OCI-LY1 (cell line): ENCODE results near the gene RAD51B.

Source experiments
- EZH2 ChIP-seq: fragments of 200-600 bp; sonication (generic), shearing (Covaris generic); IDR thresholded peaks from 2 replicates; pipeline ENCODE4 v1.8.0; 2017; ENCODE audit warnings: borderline replicate concordance, mixed run types, mild to moderate bottlenecking, antibody characterized with exemption, low read length, moderate library complexity, mixed read lengths
- TF ChIP-seq, protein P1 (sequence below): fragments of 200-600 bp; sonication (generic), shearing (Covaris generic); IDR thresholded peaks from 2 replicates; pipeline ENCODE4 v1.5.1; 2017; ENCODE audit warnings: mild to moderate bottlenecking, antibody characterized with exemption, low read length, moderate library complexity, mixed read lengths

GRCh38 chr14:68427550-68427890 lies 607.9 kb downstream of the RAD51B start:
- TF ChIP-seq, protein P1, sequence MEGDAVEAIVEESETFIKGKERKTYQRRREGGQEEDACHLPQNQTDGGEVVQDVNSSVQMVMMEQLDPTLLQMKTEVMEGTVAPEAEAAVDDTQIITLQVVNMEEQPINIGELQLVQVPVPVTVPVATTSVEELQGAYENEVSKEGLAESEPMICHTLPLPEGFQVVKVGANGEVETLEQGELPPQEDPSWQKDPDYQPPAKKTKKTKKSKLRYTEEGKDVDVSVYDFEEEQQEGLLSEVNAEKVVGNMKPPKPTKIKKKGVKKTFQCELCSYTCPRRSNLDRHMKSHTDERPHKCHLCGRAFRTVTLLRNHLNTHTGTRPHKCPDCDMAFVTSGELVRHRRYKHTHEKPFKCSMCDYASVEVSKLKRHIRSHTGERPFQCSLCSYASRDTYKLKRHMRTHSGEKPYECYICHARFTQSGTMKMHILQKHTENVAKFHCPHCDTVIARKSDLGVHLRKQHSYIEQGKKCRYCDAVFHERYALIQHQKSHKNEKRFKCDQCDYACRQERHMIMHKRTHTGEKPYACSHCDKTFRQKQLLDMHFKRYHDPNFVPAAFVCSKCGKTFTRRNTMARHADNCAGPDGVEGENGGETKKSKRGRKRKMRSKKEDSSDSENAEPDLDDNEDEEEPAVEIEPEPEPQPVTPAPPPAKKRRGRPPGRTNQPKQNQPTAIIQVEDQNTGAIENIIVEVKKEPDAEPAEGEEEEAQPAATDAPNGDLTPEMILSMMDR = no peak
- no peak for TF ChIP-seq EZH2
